IgD-negative memory B cell (primary cell): ENCODE data around the gene ST8SIA6. TPM values are rescaled to one million over a fixed set of nuclear protein-coding genes. Genes with fewer than 3 reads are reported as not detected.

Source experiments
- H3K27ac Mint-ChIP-seq, 3 donors: one replicate each; pipeline ENCODE4 v1.8.0; 2020 to 2022; ENCODE audit warnings: mild to moderate bottlenecking in 3 of 3, mixed read lengths in 3 of 3, moderate library complexity in 1 of 3
- H3K27me3 Mint-ChIP-seq: one replicate; pipeline ENCODE4 v1.8.0; 2021; ENCODE audit warnings: mixed read lengths
- H3K36me3 Mint-ChIP-seq: one replicate; pipeline ENCODE4 v1.8.0; 2020; ENCODE audit warnings: mild to moderate bottlenecking, mixed read lengths
- H3K4me1 Mint-ChIP-seq, 3 donors: one replicate each; pipeline ENCODE4 v1.8.0; 2020 to 2022; ENCODE audit warnings: mixed read lengths in 3 of 3, mild to moderate bottlenecking in 1 of 3
- H3K4me3 Mint-ChIP-seq, 4 donors: one replicate each; pipeline ENCODE4 v1.8.0; 2020 to 2022; ENCODE audit warnings: mild to moderate bottlenecking in 4 of 4, mixed read lengths in 4 of 4, moderate library complexity in 3 of 4
- H3K9me3 Mint-ChIP-seq, 3 donors: one replicate each; pipeline ENCODE4 v1.8.0; 2020 to 2021; ENCODE audit warnings: mixed read lengths in 3 of 3, mild to moderate bottlenecking in 1 of 3
- polyA plus RNA-seq: library from polyadenylated mRNA; unstranded; fragments of 300-500 nt; fragmentation: Illumina TruSeq; gene quantifications from one replicate; pipeline ENCODE4 v1.2.3, GENCODE V29; 2021

ST8SIA6 gene
- polyA plus RNA-seq, 1 donor from 2014 or later = not detected

- Mint-ChIP-seq H3K27ac (peak overlapping the region in 2 of 3 donors; percentile 10 to 78), H3K36me3 (no peaks in the 10 kb centered on the region), H3K4me3 (peak overlapping the region in 2 of 4 donors; percentile 30 to 70), H3K9me3 (no peaks in the 10 kb centered on the region), H3K4me1 (peaks cover 13 to 49% (median 28%) of the 10 kb centered on the region in 3 donors), H3K27me3 (peaks cover 18% of the 10 kb centered on the region)
These were observed 28.7 kb downstream of the ST8SIA6 start for GRCh38 chr10:17425584-17426262.

- Mint-ChIP-seq H3K4me3 (no peak overlapping the region), H3K36me3 (no peaks in the 10 kb centered on the region), H3K9me3 (no peaks in the 10 kb centered on the region), H3K27me3 (peaks cover 5% of the 10 kb centered on the region), H3K4me1 (peaks cover 10 to 33% (median 15%) of the 10 kb centered on the region in 3 donors), H3K27ac (peak overlapping the region in 1 of 3 donors; percentile 26)
These were observed 30.7 kb downstream of the ST8SIA6 start for GRCh38 chr10:17423632-17424186.

GRCh38 chr10:17422931-17423330, 31.5 kb downstream of the ST8SIA6 start:
- H3K4me3 Mint-ChIP-seq = no peak overlapping the region
- H3K4me1 Mint-ChIP-seq = peaks cover 5 to 25% (median 7%) of the 10 kb centered on the region in 3 donors
- H3K27me3 Mint-ChIP-seq = peaks cover 7% of the 10 kb centered on the region
- no peaks in the 10 kb centered on the region for H3K36me3 Mint-ChIP-seq
- H3K27ac Mint-ChIP-seq = no peak overlapping the region
- no peaks in the 10 kb centered on the region for H3K9me3 Mint-ChIP-seq

GRCh38 chr10:17418249-17418648, 36.1 kb downstream of the ST8SIA6 start:
- Mint-ChIP-seq H3K36me3 (no peaks in the 10 kb centered on the region), H3K9me3 (no peaks in the 10 kb centered on the region), H3K27me3 (peaks cover 10% of the 10 kb centered on the region), H3K4me1 (peaks cover 0 to 1% (median 0%) of the 10 kb centered on the region in 3 donors), H3K27ac (no peak overlapping the region), H3K4me3 (no peak overlapping the region)

GRCh38 chr10:17416442-17417211, 37.8 kb downstream of the ST8SIA6 start:
- no peak overlapping the region for H3K4me3 Mint-ChIP-seq
- H3K9me3 Mint-ChIP-seq = no peaks in the 10 kb centered on the region
- no peak overlapping the region for H3K27ac Mint-ChIP-seq
- H3K27me3 Mint-ChIP-seq = peaks cover 10% of the 10 kb centered on the region
- no peaks in the 10 kb centered on the region for H3K36me3 Mint-ChIP-seq
- peaks cover 0 to 1% (median 0%) of the 10 kb centered on the region in 3 donors for H3K4me1 Mint-ChIP-seq

- no peaks in the 10 kb centered on the region for H3K36me3 Mint-ChIP-seq
- peaks cover 0 to 1% (median 0%) of the 10 kb centered on the region in 3 donors for H3K4me1 Mint-ChIP-seq
- H3K9me3 Mint-ChIP-seq = no peaks in the 10 kb centered on the region
- H3K4me3 Mint-ChIP-seq = no peak overlapping the region
- H3K27ac Mint-ChIP-seq = no peak overlapping the region
- H3K27me3 Mint-ChIP-seq = peaks cover 10% of the 10 kb centered on the region
These were observed 39.2 kb downstream of the ST8SIA6 start for GRCh38 chr10:17415046-17415658.

GRCh38 chr10:17414484-17414883, 39.9 kb downstream of the ST8SIA6 start:
- Mint-ChIP-seq H3K4me3 (no peak overlapping the region), H3K36me3 (no peaks in the 10 kb centered on the region), H3K9me3 (no peaks in the 10 kb centered on the region), H3K4me1 (peaks cover 0 to 1% (median 0%) of the 10 kb centered on the region in 3 donors), H3K27ac (no peak overlapping the region), H3K27me3 (peaks cover 10% of the 10 kb centered on the region)

- Mint-ChIP-seq H3K4me3 (no peak overlapping the region), H3K27ac (no peak overlapping the region), H3K4me1 (peaks cover 0 to 1% (median 0%) of the 10 kb centered on the region in 3 donors), H3K9me3 (no peaks in the 10 kb centered on the region), H3K27me3 (peaks cover 10% of the 10 kb centered on the region), H3K36me3 (no peaks in the 10 kb centered on the region)
These were observed 40.5 kb downstream of the ST8SIA6 start for GRCh38 chr10:17413876-17414275.

- Mint-ChIP-seq H3K4me1 (peaks cover 0 to 1% (median 0%) of the 10 kb centered on the region in 3 donors), H3K9me3 (no peaks in the 10 kb centered on the region), H3K27ac (no peak overlapping the region), H3K36me3 (no peaks in the 10 kb centered on the region), H3K4me3 (no peak overlapping the region), H3K27me3 (peaks cover 9% of the 10 kb centered on the region)
These were observed 42.1 kb downstream of the ST8SIA6 start for GRCh38 chr10:17412323-17412722.

GRCh38 chr10:17410907-17411306, 43.5 kb downstream of the ST8SIA6 start:
- Mint-ChIP-seq H3K4me1 (peaks cover 0 to 1% (median 0%) of the 10 kb centered on the region in 3 donors), H3K27me3 (peaks cover 10% of the 10 kb centered on the region)

GRCh38 chr10:17409170-17409733, 45.1 kb downstream of the ST8SIA6 start:
- no peak overlapping the region for H3K27ac Mint-ChIP-seq
- H3K4me1 Mint-ChIP-seq = no peaks in the 10 kb centered on the region
- peaks cover 10% of the 10 kb centered on the region for H3K27me3 Mint-ChIP-seq
- no peak overlapping the region for H3K4me3 Mint-ChIP-seq
- H3K9me3 Mint-ChIP-seq = no peaks in the 10 kb centered on the region
- no peaks in the 10 kb centered on the region for H3K36me3 Mint-ChIP-seq

More at GRCh38 chr10:17410907-17411306, 43.5 kb downstream of the ST8SIA6 start:
- Mint-ChIP-seq H3K27ac (no peak overlapping the region), H3K36me3 (no peaks in the 10 kb centered on the region), H3K4me3 (no peak overlapping the region), H3K9me3 (no peaks in the 10 kb centered on the region)

- Mint-ChIP-seq H3K9me3 (no peaks in the 10 kb centered on the region), H3K27me3 (peaks cover 7% of the 10 kb centered on the region), H3K4me1 (no peaks in the 10 kb centered on the region), H3K27ac (no peak overlapping the region), H3K4me3 (no peak overlapping the region), H3K36me3 (no peaks in the 10 kb centered on the region)
These were observed 47.3 kb downstream of the ST8SIA6 start for GRCh38 chr10:17407047-17407446.

GRCh38 chr10:17406036-17406834, 48.2 kb downstream of the ST8SIA6 start:
- H3K4me3 Mint-ChIP-seq = no peak overlapping the region
- no peak overlapping the region for H3K27ac Mint-ChIP-seq
- no peaks in the 10 kb centered on the region for H3K4me1 Mint-ChIP-seq
- peaks cover 0 to 1% (median 0%) of the 10 kb centered on the region in 3 donors for H3K9me3 Mint-ChIP-seq
- peaks cover 7% of the 10 kb centered on the region for H3K27me3 Mint-ChIP-seq
- H3K36me3 Mint-ChIP-seq = no peaks in the 10 kb centered on the region

GRCh38 chr10:17403161-17403560, 51.2 kb downstream of the ST8SIA6 start:
- H3K4me3 Mint-ChIP-seq = no peak overlapping the region
- H3K36me3 Mint-ChIP-seq = no peaks in the 10 kb centered on the region
- H3K27me3 Mint-ChIP-seq = peaks cover 7% of the 10 kb centered on the region
- H3K4me1 Mint-ChIP-seq = no peaks in the 10 kb centered on the region
- peaks cover 0 to 4% (median 0%) of the 10 kb centered on the region in 3 donors for H3K9me3 Mint-ChIP-seq
- no peak overlapping the region for H3K27ac Mint-ChIP-seq
